CD4-positive, alpha-beta T cell (primary cell): ENCODE results near the gene STX3. TPM values are rescaled to one million over a fixed set of nuclear protein-coding genes. Genes with fewer than 3 reads are reported as not detected.
"Not testable (repeated sequence)": the region's sequence is repeated elsewhere in the genome, so short reads cannot be mapped to it uniquely, and the experiment has no call there.

Experiments
- ATAC-seq: fragments of 200-7000 bp; cut with Tn5 transposase; one replicate; pipeline ENCODE4 v1.10.0; 2022; ENCODE audit warnings: mild to moderate bottlenecking; ENCODE audit not compliant: poor library complexity
- CTCF ChIA-PET: fragments of 350-600 bp; sonication (Branson Sonifier 250); formaldehyde crosslinking; loops from one replicate; lab custom pipeline; 2021; ENCODE audit warnings: antibody characterized with exemption, inconsistent platforms; lab: Charles Lee
- POLR2A ChIA-PET: fragments of 350-600 bp; sonication (Branson Sonifier 250); formaldehyde crosslinking; loops from one replicate; lab custom pipeline; 2021; ENCODE audit warnings: antibody characterized with exemption, inconsistent platforms; lab: Charles Lee
- DNase-seq, 14 experiments: peaks; one replicate each; pipeline ENCODE4 v3.0.0-alpha.2; 2013 to 2020; ENCODE audit warnings: mixed read lengths in 2 of 14
- H3K27ac ChIP-seq, 2 donors: one replicate each; pipeline versions ENCODE4 v1.5.1 to v1.7.0; 2013; ENCODE audit warnings: low read length in 2 of 2, low read depth in 1 of 2, mild to moderate bottlenecking in 1 of 2
- H3K27me3 ChIP-seq, 2 experiments: 1 replicate in 1 of 2; 2 replicates in 1 of 2; pipeline versions ENCODE4 v1.6.1 to v1.7.0; 2013; ENCODE audit warnings: low read length in 2 of 2, control low read depth in 1 of 2, mild to moderate bottlenecking in 1 of 2, moderate library complexity in 1 of 2; ENCODE audit not compliant: insufficient read depth in 2 of 2, control insufficient read depth in 1 of 2
- H3K36me3 ChIP-seq: one replicate; pipeline ENCODE4 v1.6.1; 2013; ENCODE audit warnings: low read length, control low read depth; ENCODE audit not compliant: insufficient read depth
- H3K4me1 ChIP-seq: one replicate; pipeline ENCODE4 v1.6.1; 2013; ENCODE audit warnings: low read length, control low read depth; ENCODE audit not compliant: insufficient read depth
- H3K4me3 ChIP-seq: one replicate; pipeline ENCODE4 v1.5.1; 2013; ENCODE audit warnings: mild to moderate bottlenecking, low read length, moderate library complexity
- H3K9me3 ChIP-seq, 2 experiments: 1 replicate in 1 of 2; 2 replicates in 1 of 2; pipeline versions ENCODE4 v1.6.1 to v1.7.0; 2013; ENCODE audit warnings: low read length in 2 of 2, mild to moderate bottlenecking in 2 of 2, control low read depth in 1 of 2, moderate library complexity in 1 of 2; ENCODE audit not compliant: control insufficient read depth in 1 of 2, insufficient read depth in 1 of 2
- H3K27ac Mint-ChIP-seq: one replicate; pipeline ENCODE4 v1.8.0; 2020; ENCODE audit warnings: mixed read lengths
- H3K27me3 Mint-ChIP-seq: one replicate; pipeline ENCODE4 v1.8.0; 2021; ENCODE audit warnings: mixed read lengths
- H3K36me3 Mint-ChIP-seq: one replicate; pipeline ENCODE4 v1.8.0; 2021; ENCODE audit warnings: low read depth, mixed read lengths
- H3K4me1 Mint-ChIP-seq: one replicate; pipeline ENCODE4 v1.8.0; 2021; ENCODE audit warnings: low read depth, mixed read lengths
- H3K4me3 Mint-ChIP-seq: one replicate; pipeline ENCODE4 v1.8.0; 2020; ENCODE audit warnings: mild to moderate bottlenecking, mixed read lengths
- H3K9me3 Mint-ChIP-seq: one replicate; pipeline ENCODE4 v1.8.0; 2020; ENCODE audit warnings: mixed read lengths
- CTCF ChIP-seq: fragments of 200-600 bp; IDR thresholded peaks from one replicate; pipeline ENCODE4 v1.8.0; 2022; ENCODE audit warnings: antibody characterized with exemption, mild to moderate bottlenecking
- intact Hi-C, 2 experiments: fragments of 100-400 bp; cut with DNase I in 1 of 2; cut with micrococcal nuclease in 1 of 2; formaldehyde crosslinking; loops; one replicate each; pipeline versions ENCODE4 v1.15.1 to v1.9.0; 2023 to 2025; cut with DNase I, micrococcal nuclease
- total RNA-seq, 174 experiments: library from RNA in 2 of 174; stranded (reverse) in 2 of 174; gene quantifications; one replicate each; pipeline ENCODE4 v1.2.3 and lab custom pipeline; 2021 to 2026

Gene STX3
- total RNA-seq, 2 experiments from 2014 or later: 4.6 to 6.4 TPM

GRCh38 chr11:59815754-59816153 lies 60.6 kb downstream of the STX3 start:
- H3K27ac ChIP-seq: no peak overlapping the region
- no peak for TF ChIP-seq CTCF
- intact Hi-C loops: loop anchor here in 1 of 2 experiments (10.0 kb wide), 2 partner anchors 121 to 251 kb away; no protein-coding TSS in a partner anchor
- peaks cover 26% of the 10 kb centered on the region for H3K4me1 Mint-ChIP-seq
- H3K27ac Mint-ChIP-seq: no peak overlapping the region
- no peak for ATAC-seq
- H3K4me3 Mint-ChIP-seq: no peak overlapping the region
- no peaks in the 10 kb centered on the region for H3K27me3 ChIP-seq
- peaks cover 18% of the 10 kb centered on the region for H3K4me1 ChIP-seq
- CTCF ChIA-PET: no interaction called here
- H3K36me3 ChIP-seq: no peaks in the 10 kb centered on the region
- no peak for DNase-seq
- H3K36me3 Mint-ChIP-seq: peaks cover 5% of the 10 kb centered on the region
- H3K9me3 ChIP-seq: no peaks in the 10 kb centered on the region
- no peak overlapping the region for H3K4me3 ChIP-seq
- POLR2A ChIA-PET: interaction anchor here (0.7 kb wide), 1 partner anchor 1089 kb away, joined by 3 read pairs; no protein-coding TSS in a partner anchor
- H3K9me3 Mint-ChIP-seq: peaks cover 6% of the 10 kb centered on the region
- H3K27me3 Mint-ChIP-seq: peaks cover 3% of the 10 kb centered on the region

GRCh38 chr11:59816434-59816833 lies 61.3 kb downstream of the STX3 start:
- POLR2A ChIA-PET, H3K4me3 ChIP-seq, H3K36me3 Mint-ChIP-seq, H3K27me3 Mint-ChIP-seq, H3K4me3 Mint-ChIP-seq, H3K9me3 ChIP-seq, DNase-seq, H3K9me3 Mint-ChIP-seq, H3K27me3 ChIP-seq, H3K27ac ChIP-seq, CTCF ChIA-PET, H3K27ac Mint-ChIP-seq, ATAC-seq, H3K36me3 ChIP-seq: not testable (repeated sequence)
- H3K4me1 Mint-ChIP-seq: peaks cover 19% of the 10 kb centered on the region
- H3K4me1 ChIP-seq: peaks cover 13% of the 10 kb centered on the region
- intact Hi-C loops: loop anchor here in 1 of 2 experiments (10.0 kb wide), 2 partner anchors 122 to 252 kb away; no protein-coding TSS in a partner anchor

- H3K27me3 ChIP-seq: no peaks in the 10 kb centered on the region
- TF ChIP-seq CTCF: no peak
- H3K27me3 Mint-ChIP-seq: peaks cover 3% of the 10 kb centered on the region
- H3K36me3 ChIP-seq: no peaks in the 10 kb centered on the region
- no peak overlapping the region for H3K27ac ChIP-seq
- H3K9me3 ChIP-seq: no peaks in the 10 kb centered on the region
- ChIA-PET POLR2A (no interaction called here), CTCF (no interaction called here)
- DNase-seq: no peak
- H3K4me1 ChIP-seq: peaks cover 10% of the 10 kb centered on the region
- peak overlapping the region; percentile 0 for H3K27ac Mint-ChIP-seq
- no peak overlapping the region for H3K4me3 ChIP-seq
- peaks cover 17% of the 10 kb centered on the region for H3K4me1 Mint-ChIP-seq
- no peaks in the 10 kb centered on the region for H3K36me3 Mint-ChIP-seq
- H3K4me3 Mint-ChIP-seq: no peak overlapping the region
- intact Hi-C loops: loop anchor here in 1 of 2 experiments (10.0 kb wide), 2 partner anchors 124 to 254 kb away; no protein-coding TSS in a partner anchor
- peaks cover 3% of the 10 kb centered on the region for H3K9me3 Mint-ChIP-seq
- no peak for ATAC-seq
These were observed 63.4 kb downstream of the STX3 start for GRCh38 chr11:59818572-59818971.
